ENCODE data around the gene TBCD.

TBCD gene

GRCh38 chr17:82923366-82924113, 171.7 kb downstream of the TBCD start:
- no peak for DNase-seq (ENCODE audit: low read depth in 2 of 2)

- DNase-seq (ENCODE audit: low read depth in 2 of 2) = no peak
Observed at GRCh38 chr17:82924214-82924613, 172.3 kb downstream of the TBCD start.

GRCh38 chr17:82924812-82925211, 172.9 kb downstream of the TBCD start:
- no peak for DNase-seq (ENCODE audit: low read depth in 2 of 2)

- DNase-seq (ENCODE audit: low read depth in 2 of 2) = no peak
Observed at GRCh38 chr17:82925336-82925735, 173.5 kb downstream of the TBCD start.

- no peak for DNase-seq (ENCODE audit: low read depth in 2 of 2)
Observed at GRCh38 chr17:82926081-82926480, 174.2 kb downstream of the TBCD start.

GRCh38 chr17:82926716-82927115, 174.9 kb downstream of the TBCD start:
- DNase-seq (ENCODE audit: low read depth in 2 of 2) = no peak

- DNase-seq (ENCODE audit: low read depth in 2 of 2) = no peak
Observed at GRCh38 chr17:82927311-82927660, 175.4 kb downstream of the TBCD start.

- no peak for DNase-seq (ENCODE audit: low read depth in 2 of 2)
Observed at GRCh38 chr17:82927661-82928601, 176.1 kb downstream of the TBCD start.

GRCh38 chr17:82929011-82929622, 177.3 kb downstream of the TBCD start:
- DNase-seq (ENCODE audit: low read depth in 2 of 2) = no peak

GRCh38 chr17:82929676-82930042, 177.8 kb downstream of the TBCD start:
- DNase-seq (ENCODE audit: low read depth in 2 of 2) = no peak

GRCh38 chr17:82930043-82930923, 178.4 kb downstream of the TBCD start:
- DNase-seq (ENCODE audit: low read depth in 2 of 2) = no peak

- DNase-seq (ENCODE audit: low read depth in 2 of 2) = no peak
Observed at GRCh38 chr17:82930924-82931698, 179.2 kb downstream of the TBCD start.

- no peak for DNase-seq (ENCODE audit: low read depth in 2 of 2)
Observed at GRCh38 chr17:82931699-82932517, 180.0 kb downstream of the TBCD start.

- DNase-seq (ENCODE audit: low read depth in 2 of 2) = no peak
Observed at GRCh38 chr17:82932518-82933310, 180.8 kb downstream of the TBCD start.

- DNase-seq (ENCODE audit: low read depth in 2 of 2) = no peak
Observed at GRCh38 chr17:82933911-82934310, 182.0 kb downstream of the TBCD start.

GRCh38 chr17:82935966-82936767, 184.3 kb downstream of the TBCD start:
- no peak for DNase-seq (ENCODE audit: low read depth in 2 of 2)

GRCh38 chr17:82936768-82937171, 184.9 kb downstream of the TBCD start:
- no peak for DNase-seq (ENCODE audit: low read depth in 2 of 2)

Measured in activated CD8-positive, alpha-beta memory T cell treated with anti-CD3 and anti-CD28 coated beads for 4 hours (primary cell).